Panc1 (cell line): Measurements from ENCODE around the gene DLGAP1.

Experiments
- CTCF ChIP-seq: fragments of 450-650 bp; IDR thresholded peaks from 2 replicates; pipeline ENCODE4 v1.5.1; 2017; ENCODE audit warnings: mild to moderate bottlenecking
- POLR2AphosphoS5 ChIP-seq: IDR thresholded peaks from 2 replicates; pipeline ENCODE4 v1.6.1; 2012; ENCODE audit warnings: mild to moderate bottlenecking, low read depth, low read length, moderate library complexity
- REST ChIP-seq, 2 experiments: IDR thresholded peaks; 2 replicates each; pipeline ENCODE4 v1.6.1; 2011 to 2012; ENCODE audit warnings: low read depth in 2 of 2, control low read depth in 1 of 2, low read length in 1 of 2, mild to moderate bottlenecking in 1 of 2, moderate library complexity in 1 of 2; ENCODE audit not compliant: insufficient read depth in 1 of 2
- SIN3A ChIP-seq: IDR thresholded peaks from 2 replicates; pipeline ENCODE4 v1.6.1; 2012; ENCODE audit warnings: low read depth, mild to moderate bottlenecking, low read length, moderate library complexity, borderline replicate concordance; ENCODE audit not compliant: insufficient read depth
- TCF7L2 ChIP-seq: IDR thresholded peaks from 2 replicates; pipeline ENCODE4 v1.6.1; 2011; ENCODE audit warnings: mild to moderate bottlenecking, low read depth, low read length, inconsistent platforms

- TF ChIP-seq TCF7L2 (no peak), CTCF (no peak), REST (IDR thresholded peaks at IDR 0.05; ENCODE audit: insufficient read depth in 1 of 2, low read depth in 2 of 2, low read length in 1 of 2) (no peak), POLR2AphosphoS5 (no peak), SIN3A (no peak)
Observed at GRCh38 chr18:4084382-4084900, 370.7 kb downstream of the DLGAP1 start.
